ENCODE measurements around the gene MAP3K19. TPM values are rescaled to one million over a fixed set of nuclear protein-coding genes. Genes with fewer than 3 reads are reported as not detected.

Gene MAP3K19
- total RNA-seq, 1 donor, result not detected

GRCh38 chr2:135086222-135086621 is 39.0 kb upstream of the MAP3K19 start:
- peaks cover 84% of the 10 kb centered on the region for H3K79me2 ChIP-seq (ENCODE audit: insufficient read depth, low read length)
- no peak overlapping the region for H2AFZ ChIP-seq (ENCODE audit: low read length)
- H3K27me3 ChIP-seq (ENCODE audit: insufficient read depth, low read length), result no peaks in the 10 kb centered on the region
- TF ChIP-seq, protein P1, sequence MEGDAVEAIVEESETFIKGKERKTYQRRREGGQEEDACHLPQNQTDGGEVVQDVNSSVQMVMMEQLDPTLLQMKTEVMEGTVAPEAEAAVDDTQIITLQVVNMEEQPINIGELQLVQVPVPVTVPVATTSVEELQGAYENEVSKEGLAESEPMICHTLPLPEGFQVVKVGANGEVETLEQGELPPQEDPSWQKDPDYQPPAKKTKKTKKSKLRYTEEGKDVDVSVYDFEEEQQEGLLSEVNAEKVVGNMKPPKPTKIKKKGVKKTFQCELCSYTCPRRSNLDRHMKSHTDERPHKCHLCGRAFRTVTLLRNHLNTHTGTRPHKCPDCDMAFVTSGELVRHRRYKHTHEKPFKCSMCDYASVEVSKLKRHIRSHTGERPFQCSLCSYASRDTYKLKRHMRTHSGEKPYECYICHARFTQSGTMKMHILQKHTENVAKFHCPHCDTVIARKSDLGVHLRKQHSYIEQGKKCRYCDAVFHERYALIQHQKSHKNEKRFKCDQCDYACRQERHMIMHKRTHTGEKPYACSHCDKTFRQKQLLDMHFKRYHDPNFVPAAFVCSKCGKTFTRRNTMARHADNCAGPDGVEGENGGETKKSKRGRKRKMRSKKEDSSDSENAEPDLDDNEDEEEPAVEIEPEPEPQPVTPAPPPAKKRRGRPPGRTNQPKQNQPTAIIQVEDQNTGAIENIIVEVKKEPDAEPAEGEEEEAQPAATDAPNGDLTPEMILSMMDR (IDR thresholded peaks at IDR 0.05; ENCODE audit: extremely low read depth, low read depth, low read length), result no peak
- no peaks in the 10 kb centered on the region for H3K9me3 ChIP-seq (ENCODE audit: low read depth, low read length)
- H3K27ac ChIP-seq (ENCODE audit: low read depth, low read length), result no peak overlapping the region
- no peak for DNase-seq (ENCODE audit: insufficient read length, low spot score, missing footprints)
- H3K4me1 ChIP-seq (ENCODE audit: insufficient read depth, low read length), result no peaks in the 10 kb centered on the region
- no peak overlapping the region for H3K4me3 ChIP-seq (ENCODE audit: insufficient read depth, low read length)
- H3K4me2 ChIP-seq (ENCODE audit: insufficient read depth, low read length), result no peak overlapping the region
- H3K36me3 ChIP-seq (ENCODE audit: insufficient read depth, low read length), result peaks cover 4% of the 10 kb centered on the region
- H4K20me1 ChIP-seq (ENCODE audit: insufficient read depth, low read length), result peaks cover 27% of the 10 kb centered on the region

- TF ChIP-seq, protein P1 (IDR thresholded peaks at IDR 0.05; ENCODE audit: extremely low read depth, low read depth, low read length), result no peak
- Histone ChIP-seq H3K79me2 (ENCODE audit: insufficient read depth, low read length) (peaks cover 73% of the 10 kb centered on the region), H4K20me1 (ENCODE audit: insufficient read depth, low read length) (peaks cover 13% of the 10 kb centered on the region)
Observed at GRCh38 chr2:135078417-135078816, 31.2 kb upstream of the MAP3K19 start.

DNA sequence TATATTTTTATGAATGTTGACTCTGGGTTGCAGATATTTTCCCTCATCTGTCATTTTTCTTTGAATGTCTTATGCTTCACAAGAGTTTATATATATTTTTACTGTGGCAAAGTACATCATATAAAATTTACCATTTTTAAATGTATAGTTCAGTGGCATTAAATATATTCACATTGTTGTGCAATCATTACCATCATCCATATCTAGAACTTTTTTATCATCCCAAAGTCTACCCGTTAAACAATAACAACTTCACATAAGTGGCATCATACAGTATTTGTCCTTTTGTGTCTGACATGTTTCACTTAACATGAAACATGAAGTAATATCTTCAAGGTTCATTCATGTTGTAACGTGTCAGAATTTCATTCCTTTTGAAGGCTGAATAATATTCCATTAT is 29.3 kb upstream of the MAP3K19 start:
- H3K4me3 ChIP-seq (ENCODE audit: insufficient read depth, low read length), result no peak overlapping the region
- H2AFZ ChIP-seq (ENCODE audit: low read length), result no peak overlapping the region
- H3K27me3 ChIP-seq (ENCODE audit: insufficient read depth, low read length), result no peaks in the 10 kb centered on the region
- no peak for DNase-seq (ENCODE audit: insufficient read length, low spot score, missing footprints)
- peaks cover 8% of the 10 kb centered on the region for H3K9me3 ChIP-seq (ENCODE audit: low read depth, low read length)
- peaks cover 78% of the 10 kb centered on the region for H3K79me2 ChIP-seq (ENCODE audit: insufficient read depth, low read length)
- no peak overlapping the region for H3K27ac ChIP-seq (ENCODE audit: low read depth, low read length)
- H3K4me2 ChIP-seq (ENCODE audit: insufficient read depth, low read length), result no peak overlapping the region
- H4K20me1 ChIP-seq (ENCODE audit: insufficient read depth, low read length), result peaks cover 9% of the 10 kb centered on the region
- peaks cover 6% of the 10 kb centered on the region for H3K36me3 ChIP-seq (ENCODE audit: insufficient read depth, low read length)
- TF ChIP-seq, protein P1 (IDR thresholded peaks at IDR 0.05; ENCODE audit: extremely low read depth, low read depth, low read length), result no peak
- H3K4me1 ChIP-seq (ENCODE audit: insufficient read depth, low read length), result no peaks in the 10 kb centered on the region

More at GRCh38 chr2:135078417-135078816, 31.2 kb upstream of the MAP3K19 start:
- no peak for DNase-seq (ENCODE audit: insufficient read length, low spot score, missing footprints)
- H3K4me1 ChIP-seq (ENCODE audit: insufficient read depth, low read length), result no peaks in the 10 kb centered on the region
- H3K27ac ChIP-seq (ENCODE audit: low read depth, low read length), result no peak overlapping the region
- no peak overlapping the region for H3K4me2 ChIP-seq (ENCODE audit: insufficient read depth, low read length)
- H3K27me3 ChIP-seq (ENCODE audit: insufficient read depth, low read length), result no peaks in the 10 kb centered on the region
- H3K9me3 ChIP-seq (ENCODE audit: low read depth, low read length), result no peaks in the 10 kb centered on the region
- H3K36me3 ChIP-seq (ENCODE audit: insufficient read depth, low read length), result peaks cover 3% of the 10 kb centered on the region
- H3K4me3 ChIP-seq (ENCODE audit: insufficient read depth, low read length), result no peak overlapping the region
- H2AFZ ChIP-seq (ENCODE audit: low read length), result no peak overlapping the region

DNA sequence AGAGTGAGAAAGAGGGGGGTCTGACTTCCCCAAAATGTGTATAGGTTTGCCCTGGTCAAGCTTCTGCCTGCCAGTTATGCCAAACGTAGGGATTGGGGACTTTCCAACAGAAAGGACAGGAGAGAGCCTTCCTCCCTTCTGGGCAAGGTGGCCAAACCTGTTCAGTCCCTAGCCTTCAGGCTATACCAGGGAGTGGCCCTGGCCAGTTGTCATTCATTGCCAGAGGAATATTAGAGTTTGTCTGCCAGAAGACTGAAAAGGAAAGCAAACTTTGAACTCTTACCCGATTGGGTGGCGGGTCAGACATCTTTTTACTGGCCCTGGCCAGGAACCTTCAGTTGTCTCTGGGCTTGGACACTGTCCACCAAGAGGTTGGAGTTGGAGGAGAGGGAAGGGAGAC is 27.0 kb upstream of the MAP3K19 start:
- no peak overlapping the region for H3K4me3 ChIP-seq (ENCODE audit: insufficient read depth, low read length)
- peaks cover 10% of the 10 kb centered on the region for H3K9me3 ChIP-seq (ENCODE audit: low read depth, low read length)
- no peak for DNase-seq (ENCODE audit: insufficient read length, low spot score, missing footprints)
- no peak overlapping the region for H3K4me2 ChIP-seq (ENCODE audit: insufficient read depth, low read length)
- no peaks in the 10 kb centered on the region for H3K4me1 ChIP-seq (ENCODE audit: insufficient read depth, low read length)
- H3K27ac ChIP-seq (ENCODE audit: low read depth, low read length), result no peak overlapping the region
- peaks cover 81% of the 10 kb centered on the region for H3K79me2 ChIP-seq (ENCODE audit: insufficient read depth, low read length)
- H4K20me1 ChIP-seq (ENCODE audit: insufficient read depth, low read length), result no peaks in the 10 kb centered on the region
- TF ChIP-seq, protein P1 (IDR thresholded peaks at IDR 0.05; ENCODE audit: extremely low read depth, low read depth, low read length), result no peak
- H3K36me3 ChIP-seq (ENCODE audit: insufficient read depth, low read length), result peaks cover 13% of the 10 kb centered on the region
- no peaks in the 10 kb centered on the region for H3K27me3 ChIP-seq (ENCODE audit: insufficient read depth, low read length)
- no peak overlapping the region for H2AFZ ChIP-seq (ENCODE audit: low read length)
